GM12878 (cell line): Measurements from ENCODE around the gene ZC3H8. TPM values are rescaled to one million over a fixed set of nuclear protein-coding genes. Genes with fewer than 3 reads are reported as not detected.

Source experiments
- ATAC-seq: fragments of 200-7000 bp; cut with Tn5 transposase; 3 replicates; pipeline ENCODE4 v1.9.1; 2020; ENCODE audit warnings: mild to moderate bottlenecking, moderate library complexity
- BruUV-seq: library from RNA; stranded (reverse); fragments of 400-500 nt; replicated peaks from 2 replicates; lab custom pipeline; 2021; lab: Mats Ljungman, UMichigan
- CTCF ChIA-PET: fragments of 300-600 bp; sonication (Branson Sonifier 250); formaldehyde crosslinking; extraction: SDS; loops from one replicate; lab custom pipeline; 2021; ENCODE audit warnings: inconsistent platforms; lab: Yijun Ruan, JAX
- POLR2A ChIA-PET: fragments of 350-600 bp; formaldehyde crosslinking; extraction: SDS; loops from one replicate; lab custom pipeline; 2021; ENCODE audit warnings: inconsistent platforms; lab: Charles Lee
- RAD21 ChIA-PET: fragments of 300-600 bp; sonication (Branson Sonifier 250); formaldehyde crosslinking; loops from one replicate; lab custom pipeline; 2023; ENCODE audit warnings: antibody characterized with exemption; ENCODE audit not compliant: unreplicated experiment; lab: Charles Lee
- SMC1A ChIA-PET: fragments of 300-600 bp; sonication (Branson Sonifier 250); formaldehyde crosslinking; loops from one replicate; lab custom pipeline; 2023; ENCODE audit not compliant: unreplicated experiment, uncharacterized antibody; lab: Charles Lee
- DNase-seq: peaks from one replicate; pipeline ENCODE4 v3.0.0-alpha.2; 2011; ENCODE audit warnings: low read depth, low spot score
- FAIRE-seq: peaks from 3 replicates; lab custom pipeline; 2011; peaks lifted over from hg19 to GRCh38; lab: Jason Lieb, UNC
- H2AFZ ChIP-seq: 2 replicates; pipeline ENCODE4 v1.6.0; 2011; ENCODE audit warnings: low read depth, low read length, control low read depth; ENCODE audit not compliant: control insufficient read depth
- H3K27ac ChIP-seq: 2 replicates; pipeline ENCODE4 v1.5.1; 2011; ENCODE audit warnings: control low read depth; ENCODE audit not compliant: control insufficient read depth, insufficient read depth
- H3K27me3 ChIP-seq, 2 experiments: replicated peaks in 1 of 2; 2 replicates each; pipeline versions ENCODE4 v1.6.0 to v1.6.1; 2011; ENCODE audit warnings: low read length in 1 of 2; ENCODE audit not compliant: control insufficient read depth in 2 of 2, insufficient read depth in 2 of 2
- H3K36me3 ChIP-seq, 2 experiments: 2 replicates each; pipeline ENCODE4 v1.5.1; 2011; ENCODE audit warnings: low read length in 1 of 2; ENCODE audit not compliant: control insufficient read depth in 2 of 2, insufficient read depth in 2 of 2
- H3K4me1 ChIP-seq: 2 replicates; pipeline ENCODE4 v1.6.1; 2011; ENCODE audit warnings: mild to moderate bottlenecking, low read length, moderate library complexity, mixed read lengths; ENCODE audit not compliant: control insufficient read depth, insufficient read depth
- H3K4me2 ChIP-seq: 2 replicates; pipeline ENCODE4 v1.6.0; 2011; ENCODE audit warnings: control low read depth; ENCODE audit not compliant: control insufficient read depth, insufficient read depth
- H3K4me3 ChIP-seq: fragments of 200-600 bp; sonication (generic); 2 replicates; pipeline ENCODE4 v1.5.1; 2016
- H3K79me2 ChIP-seq: 2 replicates; pipeline ENCODE4 v1.6.0; 2011; ENCODE audit warnings: low read length; ENCODE audit not compliant: control insufficient read depth, insufficient read depth
- H3K9ac ChIP-seq: 2 replicates; pipeline ENCODE4 v1.8.0; 2011; ENCODE audit warnings: low read length, control low read depth, mixed read lengths; ENCODE audit not compliant: control insufficient read depth, insufficient read depth
- H3K9me3 ChIP-seq: replicated peaks from 3 replicates; pipeline ENCODE4 v1.5.1; 2011; ENCODE audit warnings: mild to moderate bottlenecking, low read length; ENCODE audit not compliant: control insufficient read depth, insufficient read depth
- H4K20me1 ChIP-seq: 2 replicates; pipeline ENCODE4 v1.6.0; 2011; ENCODE audit not compliant: control insufficient read depth, insufficient read depth
- IRF5 ChIP-seq: fragments of 450-650 bp; IDR thresholded peaks from 2 replicates; pipeline ENCODE4 v1.6.1; 2017; ENCODE audit warnings: borderline replicate concordance
- PRDM15 ChIP-seq: fragments of 450-650 bp; formaldehyde crosslinking; IDR thresholded peaks from 2 replicates; pipeline ENCODE4 v1.4.0; 2020; ENCODE audit warnings: mild to moderate bottlenecking, moderate library complexity
- RELB ChIP-seq: fragments of 450-650 bp; IDR thresholded peaks from 2 replicates; pipeline ENCODE4 v1.6.1; 2017; ENCODE audit warnings: low read depth, mild to moderate bottlenecking, moderate library complexity
- SRF ChIP-seq, 2 experiments: IDR thresholded peaks; 2 replicates each; pipeline ENCODE4 v1.6.1; 2011; ENCODE audit warnings: low read depth in 2 of 2, low read length in 2 of 2, mild to moderate bottlenecking in 1 of 2, moderate library complexity in 1 of 2
- SUPT20H ChIP-seq: IDR thresholded peaks from 2 replicates; pipeline ENCODE4 v1.6.1; 2011; ENCODE audit warnings: low read depth, mild to moderate bottlenecking, low read length, moderate library complexity, borderline replicate concordance; ENCODE audit not compliant: control insufficient read depth
- ZBTB4 ChIP-seq: fragments of 450-650 bp; formaldehyde crosslinking; IDR thresholded peaks from 2 replicates; pipeline ENCODE4 v1.4.0; 2022; ENCODE audit warnings: mild to moderate bottlenecking, moderate library complexity
- WGBS: methylation state at CpG from one replicate; pipeline ENCODE4 v1.1.6; 2016; ENCODE audit warnings: low lambda C conversion rate; ENCODE audit not compliant: insufficient replicate concordance, insufficient coverage; ENCODE audit errors: missing lambda C conversion rate; 5-methylcytosine and 5-hydroxymethylcytosine counted together
- in situ Hi-C: fragments of 300-500 bp; cut with MboI; formaldehyde crosslinking; loops from 9 replicates; pipeline ENCODE4 v1.14.3; 2018; ENCODE audit warnings: mixed read lengths
- intact Hi-C: fragments of 100-400 bp; cut with micrococcal nuclease; formaldehyde crosslinking; loops from one replicate; pipeline ENCODE4 v1.14.2; 2022; ENCODE audit not compliant: unreplicated experiment
- polyA plus RNA-seq, 11 experiments: library from polyadenylated mRNA; depleted of rRNA in 4 of 11; unstranded in 6 of 11; stranded (reverse) in 5 of 11; fragments of >200 nt; fragmentation: Nextera tagmentation in 4 of 11; fragmentation: Illumina TruSeq in 1 of 11; extraction: Ambion mirVana in 4 of 11; extraction: Trizol in 1 of 11; gene quantifications; 1 replicate in 1 of 11; 2 replicates in 10 of 11; pipeline versions ENCODE4 v1.2.1 to v1.2.3, GENCODE V29; 2011 to 2016; ENCODE audit warnings: inconsistent platforms in 2 of 11, missing spikeins in 2 of 11, low read depth in 1 of 11
- total RNA-seq, 4 experiments: library from RNA; depleted of rRNA in 3 of 4; stranded (reverse); fragments of >200 nt in 3 of 4; fragmentation: Illumina TruSeq in 1 of 4; extraction: Trizol in 1 of 4; gene quantifications; 2 replicates each; pipeline versions ENCODE4 v1.2.1 to v1.2.3, GENCODE V29; 2013 to 2021

Gene ZC3H8
- total and polyA plus RNA-seq, 10 of the 15 experiments (the other 5 are each of a cell fraction or from before 2014, with no cell fraction given), result 9.9 to 28.4 (median 19.5) TPM

- ChIA-PET SMC1A (no interaction called here), CTCF (no interaction called here), RAD21 (no interaction called here), POLR2A (interaction anchor here (0.6 kb wide), 1 partner anchor 75 kb away, joined by 5 read pairs; no protein-coding TSS in a partner anchor)
- Histone ChIP-seq H3K79me2 (no peaks in the 10 kb centered on the region), H2AFZ (no peak overlapping the region), H3K9me3 (no peaks in the 10 kb centered on the region), H4K20me1 (no peaks in the 10 kb centered on the region), H3K36me3 (no peaks in the 10 kb centered on the region), H3K4me3 (no peak overlapping the region), H3K27me3 (no peaks in the 10 kb centered on the region; a peak in 1 of 4 replicates), H3K4me2 (no peak overlapping the region), H3K9ac (no peak overlapping the region), H3K27ac (no peak overlapping the region), H3K4me1 (no peaks in the 10 kb centered on the region; the same call in 1 of the 2 replicates)
- FAIRE-seq (no peak), DNase-seq (no peak), ATAC-seq (no peak)
- in situ Hi-C loops (no loop called here), intact Hi-C loops (no loop called here)
- WGBS, result 66% methylated on average over 8 of the region's 8 CpGs
- TF ChIP-seq PRDM15 (CRISPR knock-in tag) (no peak), ZBTB4 (CRISPR knock-in tag) (no peak), SUPT20H (no peak), IRF5 (no peak), SRF (IDR thresholded peaks at IDR 0.05; ENCODE audit: low read depth in 2 of 2, low read length in 2 of 2) (no peak), RELB (no peak)
- no TSS peak for BruUV-seq
These were observed 59.6 kb downstream of the ZC3H8 start for GRCh38 chr2:112195167-112195766.
